HepG2 (cell line): Measurements from ENCODE around the gene TUT4. TPM values are rescaled to one million over a fixed set of nuclear protein-coding genes. Genes with fewer than 3 reads are reported as not detected.

Experiments
- ATAC-seq: fragments of 200-7000 bp; cut with Tn5 transposase; 3 replicates; pipeline ENCODE4 v1.9.1; 2020; ENCODE audit warnings: mild to moderate bottlenecking, moderate library complexity
- BruUV-seq: library from RNA; stranded (reverse); fragments of 400-500 nt; replicated peaks from 2 replicates; lab custom pipeline; 2021; lab: Mats Ljungman, UMichigan
- CTCF ChIA-PET: fragments of 300-600 bp; formaldehyde crosslinking; extraction: SDS; loops from one replicate; lab custom pipeline; 2021; ENCODE audit warnings: low total read pairs, inconsistent platforms, low intra/inter-chr PET ratio; lab: Yijun Ruan, JAX
- POLR2A ChIA-PET: fragments of 350-600 bp; sonication (Branson Sonifier 250); formaldehyde crosslinking; loops from one replicate; lab custom pipeline; 2020; ENCODE audit warnings: antibody characterized with exemption, inconsistent platforms; lab: Yijun Ruan, JAX
- DNase-seq: peaks from one replicate; pipeline ENCODE4 v3.0.0-alpha.2; 2015; ENCODE audit warnings: low spot score
- FAIRE-seq: peaks from 3 replicates; lab custom pipeline; 2011; peaks lifted over from hg19 to GRCh38; lab: Jason Lieb, UNC
- H2AFZ ChIP-seq: one replicate; pipeline ENCODE4 v1.6.1; 2011; ENCODE audit warnings: low read length, inconsistent platforms
- H3K27ac ChIP-seq: fragments of 300-600 bp; 3 replicates; pipeline ENCODE4 v1.8.0; 2011; ENCODE audit warnings: mixed run types, mild to moderate bottlenecking, mixed read lengths, low read length, inconsistent platforms; ENCODE audit not compliant: insufficient read depth; ENCODE audit errors: extremely low read length
- H3K27me3 ChIP-seq, 2 experiments: fragments of 200-600 bp in 1 of 2; 2 replicates in 1 of 2; 3 replicates in 1 of 2; pipeline versions ENCODE4 v1.6.0 to v1.8.0; 2011; ENCODE audit warnings: low read length in 2 of 2, mild to moderate bottlenecking in 2 of 2, moderate library complexity in 2 of 2, inconsistent platforms in 1 of 2; ENCODE audit not compliant: insufficient read depth in 2 of 2, control insufficient read depth in 1 of 2
- H3K36me3 ChIP-seq, 2 experiments: fragments of 200-600 bp in 1 of 2; replicated peaks in 1 of 2; 2 replicates in 1 of 2; 3 replicates in 1 of 2; pipeline versions ENCODE4 v1.5.1 to v1.8.0; 2011; ENCODE audit warnings: low read length in 2 of 2, inconsistent platforms in 1 of 2; ENCODE audit not compliant: insufficient read depth in 2 of 2, control insufficient read depth in 1 of 2
- H3K4me1 ChIP-seq: 2 replicates; pipeline ENCODE4 v1.5.1; 2012; ENCODE audit warnings: low read length, inconsistent platforms; ENCODE audit not compliant: insufficient read depth
- H3K4me2 ChIP-seq: 2 replicates; pipeline ENCODE4 v1.6.0; 2011; ENCODE audit warnings: low read depth, low read length, inconsistent platforms
- H3K4me3 ChIP-seq, 3 experiments: fragments of 200-600 bp in 1 of 3; sonication (generic), shearing (Covaris generic) in 1 of 3; replicated peaks in 1 of 3; 2 replicates each; pipeline ENCODE4 v1.5.1; 2011 to 2016; ENCODE audit warnings: low read length in 3 of 3, inconsistent platforms in 2 of 3, low read depth in 2 of 3, mild to moderate bottlenecking in 2 of 3, control low read depth in 1 of 3, mixed read lengths in 1 of 3; ENCODE audit not compliant: insufficient read depth in 1 of 3
- H3K79me2 ChIP-seq: one replicate; pipeline ENCODE4 v1.6.1; 2011; ENCODE audit warnings: low read length, inconsistent platforms; ENCODE audit not compliant: insufficient read depth
- H3K9ac ChIP-seq: 2 replicates; pipeline ENCODE4 v1.6.0; 2011; ENCODE audit warnings: mild to moderate bottlenecking, low read depth, low read length, inconsistent platforms; ENCODE audit not compliant: insufficient read depth
- H3K9me3 ChIP-seq: 2 replicates; pipeline ENCODE4 v1.5.1; 2012; ENCODE audit warnings: mild to moderate bottlenecking, low read length
- H4K20me1 ChIP-seq: 2 replicates; pipeline ENCODE4 v1.6.0; 2011; ENCODE audit warnings: inconsistent platforms, mild to moderate bottlenecking, low read length, moderate library complexity; ENCODE audit not compliant: insufficient read depth
- ARNTL ChIP-seq: sonication (generic); formaldehyde crosslinking; IDR thresholded peaks from 2 replicates; pipeline ENCODE4 v1.4.0; 2020; ENCODE audit warnings: mild to moderate bottlenecking, missing genetic modification reagents
- KAT8 ChIP-seq: IDR thresholded peaks from 2 replicates; pipeline ENCODE4 v1.6.1; 2016; ENCODE audit warnings: missing genetic modification reagents, missing compliant biosample characterization
- KLF15 ChIP-seq: sonication (generic); formaldehyde crosslinking; IDR thresholded peaks from 2 replicates; pipeline ENCODE4 v1.8.1; 2023; ENCODE audit warnings: borderline replicate concordance, mild to moderate bottlenecking, inconsistent platforms, missing genetic modification reagents, mixed read lengths
- MBD4 ChIP-seq: IDR thresholded peaks from 2 replicates; pipeline ENCODE4 v1.6.1; 2012; ENCODE audit warnings: low read length, inconsistent platforms, borderline replicate concordance
- PAX8 ChIP-seq: sonication (generic); formaldehyde crosslinking; IDR thresholded peaks from 2 replicates; pipeline ENCODE4 v1.8.0; 2022; ENCODE audit warnings: mild to moderate bottlenecking, missing genetic modification reagents, borderline replicate concordance
- POGZ ChIP-seq: sonication (generic); formaldehyde crosslinking; IDR thresholded peaks from 2 replicates; pipeline ENCODE4 v1.4.0; 2020; ENCODE audit warnings: mild to moderate bottlenecking, missing genetic modification reagents
- PTBP1 ChIP-seq: fragments of 200-400 bp; formaldehyde crosslinking; IDR thresholded peaks from 2 replicates; pipeline ENCODE4 v1.6.1; 2018; ENCODE audit warnings: low read length, low read depth; ENCODE audit not compliant: poor library complexity, severe bottlenecking
- REXO4 ChIP-seq: sonication (generic); formaldehyde crosslinking; IDR thresholded peaks from 2 replicates; pipeline ENCODE4 v1.8.0; 2022; ENCODE audit warnings: missing genetic modification reagents, mild to moderate bottlenecking, borderline replicate concordance
- SATB2 ChIP-seq: sonication (generic); formaldehyde crosslinking; IDR thresholded peaks from 2 replicates; pipeline ENCODE4 v1.5.0; 2020; ENCODE audit warnings: missing genetic modification reagents
- TEAD2 ChIP-seq: sonication (generic); formaldehyde crosslinking; IDR thresholded peaks from 2 replicates; pipeline ENCODE4 v1.9.0; 2021; ENCODE audit warnings: missing genetic modification reagents
- ZNF24 ChIP-seq: fragments of 450-650 bp; IDR thresholded peaks from 2 replicates; pipeline ENCODE4 v1.6.1; 2017; ENCODE audit warnings: antibody characterized with exemption, mild to moderate bottlenecking
- ZNF598 ChIP-seq: sonication (generic); formaldehyde crosslinking; IDR thresholded peaks from 2 replicates; pipeline ENCODE4 v1.5.1; 2020; ENCODE audit warnings: mild to moderate bottlenecking, missing genetic modification reagents, borderline replicate concordance
- ZNF703 ChIP-seq: sonication (generic); formaldehyde crosslinking; IDR thresholded peaks from 2 replicates; pipeline ENCODE4 v1.5.1; 2020; ENCODE audit warnings: missing genetic modification reagents, mild to moderate bottlenecking, moderate library complexity, borderline replicate concordance
- WGBS: methylation state at CpG from one replicate; pipeline ENCODE4 v1.1.6; 2017; ENCODE audit warnings: low lambda C conversion rate; 5-methylcytosine and 5-hydroxymethylcytosine counted together
- in situ Hi-C: cut with HindIII; loops from 2 replicates; pipeline ENCODE4 v1.10.0; 2017; ENCODE audit warnings: low pct_unique_long_range_greater_than_20kb; ENCODE audit not compliant: extremely low pct_ligation_motif_present
- intact Hi-C: fragments of 100-400 bp; cut with micrococcal nuclease; formaldehyde crosslinking; loops from one replicate; pipeline ENCODE4 v1.10.0; 2022; ENCODE audit not compliant: unreplicated experiment
- polyA plus RNA-seq, 8 experiments: library from polyadenylated mRNA; depleted of rRNA in 3 of 8; stranded (reverse) in 7 of 8; unstranded in 1 of 8; fragments of >200 nt; fragmentation: Illumina TruSeq in 4 of 8; extraction: Trizol in 4 of 8; gene quantifications; 2 replicates each; pipeline versions ENCODE4 v1.2.1 to v1.2.3, GENCODE V29; 2011 to 2016; ENCODE audit warnings: low read depth in 4 of 8, missing spikeins in 1 of 8, mixed read lengths in 1 of 8; ENCODE audit not compliant: insufficient read depth in 1 of 8
- total RNA-seq, 5 experiments: library from RNA; depleted of rRNA; stranded (reverse); fragments of >200 nt; fragmentation: Illumina TruSeq; extraction: Trizol; gene quantifications; 2 replicates each; pipeline ENCODE4 v1.2.3, GENCODE V29; 2016; ENCODE audit warnings: low read depth in 1 of 5

Gene TUT4
- total and polyA plus RNA-seq, 2 of the 13 experiments (the other 11 are each of a cell fraction or from before 2014, with no cell fraction given) = 44.7 to 53.5 TPM

DNA sequence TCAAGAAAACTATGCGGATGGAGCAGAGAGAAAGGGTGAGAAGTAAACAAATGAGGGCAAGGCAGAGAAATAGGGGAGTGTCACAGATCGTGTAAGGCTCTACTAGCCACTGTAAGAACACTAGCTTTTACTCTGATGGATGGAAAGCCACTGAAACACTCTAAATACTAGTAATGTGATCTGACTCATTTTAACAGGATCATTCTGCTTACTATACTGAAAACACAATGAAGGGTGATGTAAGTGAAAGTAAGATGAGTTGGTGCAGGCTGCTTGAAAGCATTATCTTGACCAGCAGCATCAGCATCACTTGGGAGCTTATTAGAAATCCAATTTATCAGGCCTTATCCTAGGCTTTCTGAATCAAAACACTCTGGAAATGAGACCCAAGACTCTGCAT lies 32.7 kb downstream of the TUT4 start:
- Histone ChIP-seq H3K9ac (no peak overlapping the region), H4K20me1 (no peaks in the 10 kb centered on the region), H3K79me2 (peaks cover 2% of the 10 kb centered on the region), H3K27ac (no peak overlapping the region), H3K9me3 (no peaks in the 10 kb centered on the region), H3K4me2 (no peak overlapping the region), H3K4me3 (no peak overlapping the region), H3K36me3 (peaks cover 7 to 30% of the 10 kb centered on the region in 2 experiments), H3K27me3 (no peaks in the 10 kb centered on the region), H3K4me1 (no peaks in the 10 kb centered on the region), H2AFZ (no peak overlapping the region)
- ATAC-seq (no peak), FAIRE-seq (no peak), DNase-seq (no peak)
- intact Hi-C loops (no loop called here), in situ Hi-C loops (no loop called here)
- ChIA-PET CTCF (no interaction called here), POLR2A (no interaction called here)
- TF ChIP-seq MBD4 = no peak
- TF ChIP-seq PAX8 = no peak
- no peak for TF ChIP-seq REXO4
- no peak for TF ChIP-seq PTBP1
- no peak for TF ChIP-seq POGZ (CRISPR knock-in tag)
- TF ChIP-seq ZNF598 (CRISPR knock-in tag) = no peak
- TF ChIP-seq SATB2 = no peak
- no peak for TF ChIP-seq ZNF24
- TF ChIP-seq ZNF703 (CRISPR knock-in tag) = no peak
- no peak for TF ChIP-seq TEAD2 (CRISPR knock-in tag)
- no peak for TF ChIP-seq ARNTL (CRISPR knock-in tag)
- TF ChIP-seq KLF15 = no peak
- no peak for TF ChIP-seq KAT8 (CRISPR knock-in tag)
- BruUV-seq = no TSS peak
- 95% methylated on average over 2 of the region's 2 CpGs for WGBS
